ENCODE measurements around the gene FYN. TPM values are rescaled to one million over a fixed set of nuclear protein-coding genes. Genes with fewer than 3 reads are reported as not detected.

FYN gene
- total RNA-seq, 1 experiment from 2014 or later: 34.3 TPM

DNA sequence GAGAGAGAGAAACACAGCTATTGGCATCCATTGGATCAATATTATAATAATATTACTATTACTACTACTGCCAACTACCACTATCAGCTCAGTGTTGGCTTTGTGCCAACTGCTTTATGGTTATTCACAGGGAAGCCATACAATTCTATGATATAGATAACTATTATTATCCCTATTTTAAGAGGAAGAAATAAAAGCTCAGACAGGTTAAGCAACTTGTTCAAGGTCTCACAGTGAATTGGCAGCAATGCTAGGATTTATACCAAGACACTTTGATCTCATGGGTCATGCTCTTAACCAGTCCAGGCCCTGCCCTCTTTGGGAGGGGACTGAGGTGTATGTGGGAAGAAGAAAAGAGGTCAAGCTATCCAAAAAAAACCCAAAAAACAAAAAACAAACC, 185.6 kb downstream of the FYN start:
- ChIA-PET POLR2A (ENCODE audit: low non-redundant PET) (no interaction called here), CTCF (interaction anchor here (0.7 kb wide), 1 partner anchor 428 kb away, joined by 4 read pairs; a partner anchor contains a TSS)
- no peak overlapping the region for H3K27ac ChIP-seq (ENCODE audit: low read depth, low read length, poor library complexity, severe bottlenecking)
- H3K36me3 ChIP-seq (ENCODE audit: insufficient read depth, low read length, poor library complexity, severe bottlenecking): no peaks in the 10 kb centered on the region
- no TSS peak for BruUV-seq (replicated peaks)
- H3K4me3 ChIP-seq (ENCODE audit: low read depth, low read length, poor library complexity, severe bottlenecking): no peak overlapping the region
- H3K27me3 ChIP-seq (replicated peaks; ENCODE audit: insufficient read depth, low read depth, low read length, poor library complexity): no peaks in the 10 kb centered on the region
- TF ChIP-seq EZH2 (IDR thresholded peaks at IDR 0.05; ENCODE audit: borderline replicate concordance, low read depth, low read length, poor library complexity, severe bottlenecking): no peak
- TF ChIP-seq, protein P1, sequence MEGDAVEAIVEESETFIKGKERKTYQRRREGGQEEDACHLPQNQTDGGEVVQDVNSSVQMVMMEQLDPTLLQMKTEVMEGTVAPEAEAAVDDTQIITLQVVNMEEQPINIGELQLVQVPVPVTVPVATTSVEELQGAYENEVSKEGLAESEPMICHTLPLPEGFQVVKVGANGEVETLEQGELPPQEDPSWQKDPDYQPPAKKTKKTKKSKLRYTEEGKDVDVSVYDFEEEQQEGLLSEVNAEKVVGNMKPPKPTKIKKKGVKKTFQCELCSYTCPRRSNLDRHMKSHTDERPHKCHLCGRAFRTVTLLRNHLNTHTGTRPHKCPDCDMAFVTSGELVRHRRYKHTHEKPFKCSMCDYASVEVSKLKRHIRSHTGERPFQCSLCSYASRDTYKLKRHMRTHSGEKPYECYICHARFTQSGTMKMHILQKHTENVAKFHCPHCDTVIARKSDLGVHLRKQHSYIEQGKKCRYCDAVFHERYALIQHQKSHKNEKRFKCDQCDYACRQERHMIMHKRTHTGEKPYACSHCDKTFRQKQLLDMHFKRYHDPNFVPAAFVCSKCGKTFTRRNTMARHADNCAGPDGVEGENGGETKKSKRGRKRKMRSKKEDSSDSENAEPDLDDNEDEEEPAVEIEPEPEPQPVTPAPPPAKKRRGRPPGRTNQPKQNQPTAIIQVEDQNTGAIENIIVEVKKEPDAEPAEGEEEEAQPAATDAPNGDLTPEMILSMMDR (conservative IDR thresholded peaks at IDR 0.05; ENCODE audit: low read depth, low read length): no peak
- peaks cover 9% of the 10 kb centered on the region for H3K4me1 ChIP-seq (ENCODE audit: insufficient read depth, low read length, poor library complexity, severe bottlenecking)
- intact Hi-C loops (cut with micrococcal nuclease; ENCODE audit: unreplicated experiment): no loop called here
- H3K9me3 ChIP-seq (ENCODE audit: low read depth, low read length, poor library complexity, severe bottlenecking): no peaks in the 10 kb centered on the region
- DNase-seq (ENCODE audit: low spot score): no peak

DNA sequence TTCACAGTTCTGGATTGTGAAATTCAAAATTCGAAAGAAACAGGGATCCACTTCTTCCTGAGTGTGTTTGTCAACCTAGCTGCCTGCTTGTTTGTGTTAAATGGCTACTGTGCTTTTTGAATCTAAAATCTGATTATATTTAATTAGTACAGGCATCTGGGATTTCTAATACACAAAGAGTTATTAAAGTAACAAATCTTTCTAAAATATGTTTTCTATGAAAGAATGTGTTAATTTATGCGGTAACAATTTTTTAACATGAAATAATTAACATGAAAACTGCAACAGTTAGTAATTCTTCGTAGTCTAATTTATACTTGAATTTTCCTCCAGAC, 186.4 kb downstream of the FYN start:
- no peaks in the 10 kb centered on the region for H3K9me3 ChIP-seq (ENCODE audit: low read depth, low read length, poor library complexity, severe bottlenecking)
- H3K27ac ChIP-seq (ENCODE audit: low read depth, low read length, poor library complexity, severe bottlenecking): no peak overlapping the region
- no peak for DNase-seq (ENCODE audit: low spot score)
- no peaks in the 10 kb centered on the region for H3K27me3 ChIP-seq (replicated peaks; ENCODE audit: insufficient read depth, low read depth, low read length, poor library complexity)
- H3K36me3 ChIP-seq (ENCODE audit: insufficient read depth, low read length, poor library complexity, severe bottlenecking): no peaks in the 10 kb centered on the region
- peaks cover 9% of the 10 kb centered on the region for H3K4me1 ChIP-seq (ENCODE audit: insufficient read depth, low read length, poor library complexity, severe bottlenecking)
- CTCF ChIA-PET: interaction anchor here (0.7 kb wide), 1 partner anchor 428 kb away, joined by 4 read pairs; a partner anchor contains a TSS
- POLR2A ChIA-PET (ENCODE audit: low non-redundant PET): no interaction called here
- H3K4me3 ChIP-seq (ENCODE audit: low read depth, low read length, poor library complexity, severe bottlenecking): no peak overlapping the region
- BruUV-seq (replicated peaks): no TSS peak
- TF ChIP-seq, protein P1 (conservative IDR thresholded peaks at IDR 0.05; ENCODE audit: low read depth, low read length): no peak
- intact Hi-C loops (cut with micrococcal nuclease; ENCODE audit: unreplicated experiment): no loop called here

DNA sequence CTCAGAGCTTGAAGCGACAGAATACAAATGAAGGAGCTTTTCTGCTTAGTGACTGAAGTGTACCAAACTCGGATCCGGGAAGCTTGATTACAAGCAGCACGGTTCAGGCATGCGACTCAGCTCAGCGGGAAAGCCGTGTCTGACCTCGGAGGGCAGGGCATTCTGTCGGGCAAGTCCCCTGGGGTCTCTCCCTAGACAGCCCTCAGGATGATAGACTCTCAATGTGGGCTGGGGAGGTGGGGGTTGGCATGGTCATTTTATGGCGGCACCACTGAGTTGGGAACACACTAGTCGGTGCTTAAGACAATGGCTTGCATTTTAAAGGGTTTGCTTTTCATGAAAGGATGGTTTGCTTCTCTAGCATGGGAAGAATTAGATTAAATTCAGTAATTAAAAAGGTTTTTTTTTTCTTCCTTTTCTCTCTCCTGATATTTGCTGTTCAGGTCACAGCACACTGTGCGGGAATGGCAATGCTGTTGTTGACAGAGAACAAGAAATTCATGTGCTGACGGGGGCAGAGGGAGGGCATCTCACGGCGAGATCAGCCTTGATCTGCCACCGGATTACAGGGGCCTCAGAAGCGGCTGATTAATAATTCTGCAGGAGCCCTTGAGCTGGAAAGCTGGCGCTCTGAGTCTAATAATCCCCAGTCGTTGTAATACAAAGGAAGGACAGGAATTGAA, 186.9 kb downstream of the FYN start:
- H3K27ac ChIP-seq (ENCODE audit: low read depth, low read length, poor library complexity, severe bottlenecking): no peak overlapping the region
- no peaks in the 10 kb centered on the region for H3K9me3 ChIP-seq (ENCODE audit: low read depth, low read length, poor library complexity, severe bottlenecking)
- no peak overlapping the region for H3K4me3 ChIP-seq (ENCODE audit: low read depth, low read length, poor library complexity, severe bottlenecking)
- no peaks in the 10 kb centered on the region for H3K27me3 ChIP-seq (replicated peaks; ENCODE audit: insufficient read depth, low read depth, low read length, poor library complexity)
- no TSS peak for BruUV-seq (replicated peaks)
- DNase-seq (ENCODE audit: low spot score): peak; percentile 24
- POLR2A ChIA-PET (ENCODE audit: low non-redundant PET): no interaction called here
- CTCF ChIA-PET: no interaction called here
- H3K36me3 ChIP-seq (ENCODE audit: insufficient read depth, low read length, poor library complexity, severe bottlenecking): no peaks in the 10 kb centered on the region
- H3K4me1 ChIP-seq (ENCODE audit: insufficient read depth, low read length, poor library complexity, severe bottlenecking): peaks cover 9% of the 10 kb centered on the region
- TF ChIP-seq, protein P1 (conservative IDR thresholded peaks at IDR 0.05; ENCODE audit: low read depth, low read length): no peak
- TF ChIP-seq EZH2 (IDR thresholded peaks at IDR 0.05; ENCODE audit: borderline replicate concordance, low read depth, low read length, poor library complexity, severe bottlenecking): no peak
- intact Hi-C loops (cut with micrococcal nuclease; ENCODE audit: unreplicated experiment): no loop called here
